ENCODE data around the gene CBLC.
"Not testable (repeated sequence)": the region's sequence is repeated elsewhere in the genome, so short reads cannot be mapped to it uniquely, and the experiment has no call there.

CBLC gene

DNA sequence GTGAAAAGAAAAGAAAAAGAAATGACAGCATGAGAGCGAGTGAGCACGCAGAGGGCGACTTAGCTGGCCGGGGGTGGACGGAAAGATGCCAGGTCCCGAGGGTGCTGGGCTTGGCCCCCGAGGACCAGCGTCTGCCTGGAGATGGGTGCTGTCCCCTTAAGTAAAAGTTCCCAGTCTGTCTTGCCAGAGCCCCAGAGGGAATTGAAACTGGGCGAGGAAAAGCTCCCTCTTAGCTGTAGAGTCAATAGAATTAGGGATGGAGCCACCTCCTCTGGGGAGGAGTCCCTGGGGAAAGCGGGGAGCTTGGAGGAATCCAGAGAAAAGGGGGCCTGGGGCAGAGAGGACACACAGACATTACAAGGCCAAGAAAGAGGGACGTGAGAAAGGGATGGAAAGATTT lies 44.5 kb downstream of the CBLC start:
- no peak for DNase-seq

DNA sequence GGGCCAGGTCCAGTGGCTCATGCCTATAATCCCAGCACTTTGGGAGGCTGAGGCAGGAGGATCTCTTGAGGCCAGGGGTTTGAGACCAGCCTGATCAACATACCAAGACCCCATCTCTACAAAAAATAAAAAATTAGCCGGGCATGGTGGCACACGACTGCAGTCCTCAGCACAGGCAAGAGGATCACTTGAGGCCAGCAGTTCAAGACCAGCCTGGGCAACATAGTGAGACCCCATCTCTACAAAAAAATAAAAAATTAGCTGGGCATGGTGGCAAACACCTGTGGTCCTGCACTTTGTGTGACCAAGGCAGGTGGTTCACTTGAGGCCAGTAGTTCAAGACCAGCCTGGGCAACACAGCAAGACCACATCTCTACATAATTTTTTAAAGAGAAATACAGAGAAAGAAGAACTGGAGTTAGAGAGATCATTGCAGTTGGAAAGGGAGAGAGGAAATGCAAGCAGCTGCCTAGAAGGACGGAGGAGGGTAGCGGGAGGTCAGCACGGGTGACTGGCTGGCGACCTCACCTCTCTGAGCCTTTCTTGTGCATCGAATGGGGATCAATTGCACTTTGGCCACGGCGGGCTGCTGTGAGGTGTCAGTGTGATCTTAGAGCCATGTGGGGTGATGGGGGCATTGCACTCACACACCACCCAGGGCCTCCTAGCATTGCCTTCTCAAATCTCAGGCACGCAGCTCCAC lies 45.1 kb downstream of the CBLC start:
- DNase-seq = no peak

DNA sequence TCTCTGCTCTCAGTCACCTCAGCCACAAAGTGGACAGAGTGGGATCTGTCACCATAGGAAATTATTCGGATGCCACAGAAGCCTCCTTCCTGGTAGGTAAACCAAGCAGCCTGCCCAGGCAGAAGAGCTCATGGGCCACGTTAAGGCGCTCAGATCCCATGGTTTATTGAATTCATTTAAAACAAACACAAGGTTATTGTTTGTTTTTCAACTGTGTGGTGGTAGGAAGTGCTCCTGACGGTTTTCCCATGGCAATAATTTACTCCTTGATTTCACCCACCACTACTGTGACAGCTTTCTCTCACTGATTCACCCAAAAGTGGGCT lies 45.6 kb downstream of the CBLC start:
- DNase-seq = no peak

DNA sequence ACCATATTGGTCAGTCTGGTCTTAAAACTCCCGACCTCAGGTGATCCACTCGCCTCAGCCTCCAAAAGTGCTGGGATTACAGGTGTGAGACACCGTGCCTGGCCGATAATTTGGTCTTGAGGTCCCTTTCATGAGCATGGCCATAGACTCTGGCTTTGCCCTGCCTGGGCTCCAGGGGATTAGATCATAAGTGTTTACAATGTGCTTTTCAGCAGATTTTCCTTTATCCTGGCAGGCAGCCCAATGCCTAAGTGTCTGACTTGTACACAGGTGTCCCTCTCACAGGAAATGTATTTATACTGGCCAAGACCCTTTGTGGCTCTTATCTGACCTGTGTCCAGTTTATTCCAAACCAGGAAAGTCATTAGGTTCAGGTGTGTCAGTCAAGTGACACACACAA lies 47.1 kb downstream of the CBLC start:
- no peak for DNase-seq

DNA sequence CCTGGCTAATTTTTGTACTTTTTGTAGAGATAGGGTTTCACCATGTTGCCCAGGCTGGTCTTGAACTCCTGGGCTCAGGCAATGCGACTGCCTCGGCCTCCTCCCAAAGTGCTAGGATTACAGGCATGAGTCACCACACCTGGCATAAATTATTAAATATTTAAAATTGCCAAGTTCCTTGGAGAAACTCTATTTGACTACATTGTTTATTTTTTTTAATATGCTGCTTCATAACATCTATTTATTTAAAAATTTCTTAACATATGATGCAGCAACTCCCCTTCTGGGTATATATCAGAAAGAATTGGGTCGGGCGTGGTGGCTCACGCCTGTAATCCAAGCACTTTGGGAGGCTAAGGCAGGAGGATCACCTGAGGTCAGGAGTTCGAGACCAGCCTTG lies 55.2 kb downstream of the CBLC start:
- DNase-seq = not testable (repeated sequence)

DNA sequence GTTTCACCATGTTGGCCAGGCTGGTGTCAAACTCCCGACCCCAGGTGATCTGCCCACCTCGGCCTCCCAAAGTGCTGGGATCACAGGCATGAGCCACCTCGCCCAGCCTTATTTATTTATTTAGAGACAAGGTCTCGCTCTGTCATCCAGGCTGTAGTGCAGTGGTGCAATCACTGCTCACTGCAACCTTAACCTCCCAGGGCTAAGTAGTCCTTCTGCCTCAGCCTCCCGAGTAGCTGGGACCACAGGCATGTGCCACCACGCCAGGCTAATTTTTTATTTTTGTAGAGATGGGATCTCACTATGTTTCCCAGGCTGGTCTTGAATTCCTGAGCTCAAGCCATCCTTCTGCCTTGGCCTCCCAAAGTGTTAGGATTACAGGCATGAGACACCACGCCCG lies 56.7 kb downstream of the CBLC start:
- not testable (repeated sequence) for DNase-seq

DNA sequence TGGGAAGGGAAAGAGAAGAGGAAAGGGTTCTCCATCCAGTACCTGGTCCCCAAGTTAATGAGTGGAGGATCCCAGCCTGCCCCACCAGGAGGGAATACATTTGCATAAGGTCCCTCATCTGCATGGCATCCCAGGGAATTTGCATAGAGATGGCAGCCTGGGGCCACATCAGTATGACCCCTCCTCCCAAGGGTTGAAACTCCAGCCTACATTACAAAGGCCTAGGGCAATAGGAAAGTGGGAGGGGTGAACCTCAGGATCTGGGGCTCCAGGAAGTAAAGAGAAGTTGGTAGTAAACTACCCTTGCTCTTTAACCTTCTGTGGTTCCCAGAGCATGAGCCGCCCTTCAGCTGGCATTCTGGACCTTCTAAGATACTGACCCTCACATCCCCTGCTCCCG lies 61.6 kb downstream of the CBLC start:
- no peak for DNase-seq

DNA sequence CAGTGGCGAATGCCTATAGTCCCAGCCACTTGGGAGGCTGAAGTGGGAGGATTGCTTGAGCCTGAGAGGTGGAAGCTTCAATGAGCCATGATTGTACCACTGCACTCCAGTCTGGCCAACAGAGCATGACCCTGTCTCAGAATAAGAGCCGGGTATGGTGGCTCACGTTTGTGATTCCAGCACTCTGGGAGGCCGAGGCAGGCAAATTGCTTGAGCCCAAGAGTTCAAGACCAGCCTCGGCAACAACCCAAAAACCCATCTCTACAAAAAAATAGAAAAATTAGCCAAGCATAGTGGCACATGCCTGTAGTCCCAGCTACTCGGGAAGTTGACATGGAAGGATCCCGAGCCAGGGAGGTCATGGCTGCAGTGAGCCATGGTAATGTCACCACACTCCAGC lies 63.1 kb downstream of the CBLC start:
- no peak for DNase-seq

DNA sequence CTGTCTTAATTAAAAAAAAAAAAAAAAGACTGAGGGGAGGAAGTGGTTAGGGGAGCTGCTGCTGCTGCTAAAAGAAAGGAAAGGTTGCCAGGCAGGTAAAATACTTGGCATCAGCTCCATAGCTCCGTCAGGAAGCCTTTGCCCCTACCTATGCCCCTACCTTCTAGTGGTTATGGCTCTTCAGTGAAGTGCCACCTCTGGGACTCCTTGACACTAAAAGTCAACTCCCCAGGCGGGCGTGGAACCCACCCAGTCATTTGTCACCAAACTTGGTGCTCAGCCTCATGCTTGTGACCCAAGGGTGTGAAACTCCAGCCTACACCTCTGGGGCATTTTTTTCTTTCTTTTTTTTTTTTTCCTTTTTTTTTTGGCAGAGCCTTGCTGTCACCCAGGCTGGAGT lies 63.5 kb downstream of the CBLC start:
- DNase-seq = no peak

DNA sequence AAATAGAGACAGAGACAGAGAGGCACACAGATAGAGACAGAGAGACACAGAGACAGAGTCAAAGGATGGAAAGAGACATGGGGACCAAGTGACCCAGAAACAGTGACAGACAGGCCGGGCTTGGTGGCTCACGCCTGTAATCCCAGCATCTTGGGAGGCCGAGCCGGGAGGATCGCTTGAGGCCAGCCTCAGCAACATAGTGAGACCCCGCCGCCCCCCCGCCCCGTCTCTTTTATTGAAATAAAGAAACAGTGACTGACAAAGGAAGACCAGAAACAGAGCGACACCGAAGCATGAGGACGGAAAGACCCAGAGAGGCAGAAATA lies 67.6 kb downstream of the CBLC start:
- DNase-seq = no peak

DNA sequence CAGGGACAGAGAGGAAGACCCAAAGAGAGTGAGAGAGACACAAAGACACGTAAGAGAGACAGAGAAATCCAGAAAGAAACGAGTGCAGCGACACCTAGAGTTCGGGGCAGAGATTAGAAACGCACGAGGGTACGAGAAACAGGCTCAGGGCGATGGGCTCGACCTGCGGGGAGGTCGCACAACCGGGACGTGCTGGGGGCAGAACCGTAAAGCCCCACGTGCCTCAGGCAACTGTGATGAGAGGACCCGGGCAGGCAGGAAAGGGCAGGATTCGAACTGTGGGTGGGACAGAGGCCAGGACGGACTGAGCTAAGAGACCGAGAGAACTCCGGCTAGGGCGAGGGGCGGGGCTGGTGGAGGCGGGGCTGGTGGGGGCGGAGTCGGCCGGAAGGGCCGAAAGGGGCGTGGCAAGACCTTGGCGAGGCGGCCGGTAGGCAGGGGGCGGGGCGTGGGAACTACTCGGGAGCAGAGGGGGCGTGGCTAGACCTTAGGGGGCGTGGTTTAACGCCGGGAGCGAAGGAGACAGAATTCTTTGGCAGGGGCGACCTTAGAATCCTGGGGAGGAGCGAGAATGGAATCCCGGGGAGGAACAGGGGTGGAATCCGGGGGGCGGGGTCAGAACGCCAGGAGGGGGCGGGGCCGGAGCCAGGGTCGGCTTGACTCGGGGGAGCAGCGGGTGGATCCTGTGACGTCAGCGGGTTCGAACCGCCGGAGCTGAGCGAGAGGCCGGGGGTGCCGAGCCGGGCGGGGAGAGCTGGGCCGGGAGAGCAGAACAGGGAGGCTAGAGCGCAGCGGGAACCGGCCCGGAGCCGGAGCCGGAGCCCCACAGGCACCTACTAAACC lies 68.1 kb downstream of the CBLC start, which contains the start of gene NECTIN2:
NECTIN2 (plus strand) TSS at position 686 of the 843 bp plus-strand sequence. CDS start 229 bp downstream, outside the sequence.
- DNase-seq = peak; percentile 87

DNA sequence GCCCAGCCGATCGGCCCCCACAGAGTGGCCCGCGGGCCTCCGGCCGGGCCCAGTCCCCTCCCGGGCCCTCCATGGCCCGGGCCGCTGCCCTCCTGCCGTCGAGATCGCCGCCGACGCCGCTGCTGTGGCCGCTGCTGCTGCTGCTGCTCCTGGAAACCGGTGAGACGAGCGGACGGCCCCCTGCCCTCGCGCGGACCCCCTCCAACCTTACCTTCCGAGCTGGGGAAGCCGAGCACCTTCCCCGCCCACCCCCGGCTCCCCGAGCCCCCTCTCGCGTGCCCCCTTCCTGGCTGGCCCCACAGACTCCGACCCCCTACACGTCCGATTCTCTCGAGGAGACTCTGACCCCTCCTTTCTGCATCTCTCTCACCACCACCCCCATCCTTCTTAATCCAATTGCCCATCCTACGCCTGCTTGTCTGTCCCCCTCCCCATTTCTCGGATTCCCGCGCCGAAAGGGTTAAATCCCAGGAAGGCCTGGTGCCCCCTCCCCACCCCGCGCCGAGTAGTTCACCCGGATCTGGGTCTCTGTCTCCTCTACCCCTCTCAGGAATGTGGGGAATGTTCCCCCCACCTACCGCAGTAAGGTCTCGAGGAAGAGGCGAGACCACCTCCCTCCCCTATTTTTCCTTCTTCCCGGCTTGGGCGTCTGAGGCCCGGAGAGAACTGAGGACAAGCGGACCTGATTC lies 68.9 kb downstream of the CBLC start:
- DNase-seq = no peak

DNA sequence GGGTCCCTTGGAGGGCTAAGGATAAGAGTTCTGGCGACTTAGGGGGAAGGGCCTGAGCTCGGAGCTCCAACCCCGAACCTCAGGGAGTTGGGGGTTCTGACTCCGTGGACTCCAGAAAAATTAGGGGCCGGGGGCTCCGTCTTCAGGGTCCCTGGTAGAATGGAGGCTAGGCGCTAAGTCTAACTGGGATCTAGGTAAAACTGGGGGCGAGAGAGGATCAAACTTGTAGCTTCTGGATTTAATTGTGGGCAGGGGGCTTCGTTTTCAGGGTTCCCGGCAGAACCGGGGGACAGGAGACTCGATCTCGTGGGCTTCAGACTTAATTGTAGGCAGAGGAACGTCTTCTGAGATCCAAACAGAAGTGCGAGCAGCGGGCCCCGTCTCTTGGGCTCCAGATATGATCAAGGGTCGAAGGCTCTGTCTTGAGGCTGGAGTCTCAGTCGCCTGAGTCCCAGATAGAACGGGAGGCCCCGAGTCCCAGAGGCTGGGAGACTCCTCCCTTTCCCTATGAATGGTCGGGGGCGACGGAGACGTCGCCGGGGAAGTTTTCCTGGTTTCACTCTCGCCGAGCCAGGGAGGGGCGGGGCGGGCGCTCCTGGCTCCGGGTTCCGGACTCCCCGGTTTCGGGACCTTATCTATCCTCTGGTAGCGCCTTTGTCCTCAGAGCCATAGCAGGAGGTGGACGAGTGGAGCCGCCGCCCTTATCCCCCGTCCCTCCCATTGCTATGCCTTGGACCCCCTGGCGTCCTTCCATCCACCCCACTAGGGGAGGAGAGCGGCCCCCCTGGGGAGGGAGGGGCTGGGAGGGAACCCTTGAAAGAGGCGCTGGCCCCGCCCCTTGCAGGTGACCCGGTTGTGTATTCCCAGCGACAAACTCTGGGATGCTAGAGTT lies 69.7 kb downstream of the CBLC start:
- DNase-seq = no peak

DNA sequence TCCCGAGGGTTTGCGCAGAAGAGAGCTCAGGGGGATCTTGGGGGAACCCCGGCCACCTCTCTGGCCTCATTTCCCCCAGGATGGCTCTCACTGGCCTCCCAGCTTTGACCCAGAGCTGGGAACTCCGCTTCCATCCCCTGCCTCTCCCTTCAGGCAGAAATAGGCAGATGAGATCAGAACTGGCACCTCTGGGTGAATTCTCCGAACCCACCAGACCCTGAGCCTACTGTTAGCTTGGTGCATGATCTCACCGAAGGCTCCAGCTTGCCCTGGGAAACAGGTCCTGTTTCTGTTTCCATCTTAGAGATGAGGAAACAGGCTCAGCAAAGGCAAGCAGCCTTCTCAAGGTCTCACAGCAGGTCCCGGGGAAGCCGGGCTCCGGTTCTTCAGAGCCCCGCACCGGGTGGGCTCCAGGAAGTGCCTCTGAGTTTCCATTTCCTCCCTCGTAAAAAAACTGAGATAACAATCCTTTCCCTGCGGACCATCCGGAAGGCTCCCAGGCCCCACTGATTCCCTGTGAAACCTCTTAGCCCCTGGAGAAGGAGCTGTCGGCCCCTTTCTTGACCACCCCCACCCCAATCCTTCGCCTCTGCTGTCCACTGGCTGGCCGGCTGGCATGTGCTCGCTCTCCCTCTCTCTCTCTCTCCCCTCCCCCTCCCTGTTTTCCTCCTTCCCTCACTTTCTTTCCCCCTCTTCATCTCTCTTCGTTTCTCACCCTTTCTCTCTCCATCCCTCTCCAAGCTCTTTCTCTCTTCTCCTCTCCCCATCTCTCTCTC lies 70.5 kb downstream of the CBLC start:
- no peak for DNase-seq

DNA sequence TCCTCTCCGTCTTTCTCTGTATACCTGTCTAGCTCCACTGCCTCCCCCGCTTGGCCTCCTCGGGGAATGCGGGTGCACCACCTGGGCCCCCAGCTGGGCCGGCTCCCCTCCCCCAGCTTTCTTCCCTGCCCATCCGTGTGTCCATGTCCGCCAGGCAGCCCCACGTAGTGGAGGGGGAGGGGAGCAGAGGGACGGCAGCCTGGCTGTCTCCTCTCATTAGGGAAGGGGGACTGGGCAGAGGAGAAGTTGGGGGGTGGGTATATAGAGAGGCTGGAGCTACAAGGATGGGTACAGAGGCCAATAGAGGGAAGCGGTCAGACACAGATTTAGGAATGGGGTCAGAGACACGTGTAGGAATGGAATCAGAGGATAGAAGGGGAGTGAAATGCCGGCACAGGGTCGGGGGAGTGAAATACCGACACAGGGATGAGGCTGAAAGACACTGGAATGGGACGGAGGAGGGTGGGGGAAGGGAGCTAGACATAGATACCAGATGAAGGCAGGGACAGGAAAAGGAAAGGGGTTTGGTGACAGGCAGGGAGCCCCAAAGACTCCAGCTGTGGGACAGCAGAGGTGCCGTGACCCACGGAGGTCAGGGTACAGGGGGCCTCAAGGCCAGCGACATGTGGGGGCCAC lies 71.2 kb downstream of the CBLC start:
- DNase-seq = no peak
